Right hindlimb (tissue), 1 donor: ENCODE results near the gene SLAMF9.
A peak's percentile ranks its signal among the peaks of the same experiment; 100 is the strongest.

Experiments used
- DNase-seq: peaks from one replicate; pipeline ENCODE4 v3.0.0-alpha.2; 2018

Gene SLAMF9

DNA sequence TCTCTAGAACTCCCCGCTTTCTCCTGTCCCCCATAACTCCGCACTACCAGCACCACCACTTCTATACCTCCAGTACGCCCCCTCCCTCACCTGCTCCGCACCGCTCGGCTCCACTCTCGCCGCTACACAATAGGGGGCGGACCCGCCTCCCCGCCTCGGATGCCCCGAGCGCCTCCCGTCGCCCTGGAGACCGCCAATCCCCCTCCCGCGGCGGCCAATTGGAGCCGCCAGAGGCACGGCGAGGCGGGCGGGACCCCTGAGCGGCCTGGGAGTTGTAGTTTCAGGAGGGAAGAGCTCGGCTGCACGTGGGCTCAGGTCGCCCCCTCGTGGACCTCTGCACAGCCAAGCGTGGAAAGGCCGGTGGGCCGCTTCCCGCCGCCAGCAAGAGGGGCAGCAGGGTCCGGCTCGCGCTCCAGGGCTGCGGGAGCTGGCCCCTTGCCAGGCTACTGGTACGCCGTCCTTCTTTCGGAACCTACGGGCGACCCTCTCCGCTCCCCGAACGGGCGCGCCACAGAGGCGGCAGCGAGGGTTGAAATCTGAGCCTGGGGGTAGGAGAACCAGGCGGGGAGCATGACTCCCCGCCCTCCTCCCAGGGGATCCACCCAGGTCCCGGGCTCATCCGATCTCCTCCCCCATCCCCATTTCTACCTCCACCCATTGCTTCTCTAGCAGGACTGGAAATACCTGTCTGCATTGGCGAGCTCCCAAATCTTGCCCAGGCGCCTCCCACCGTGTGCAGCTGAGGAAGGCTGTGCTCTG lies 8.4 kb downstream of the SLAMF9 start, which contains the start of gene IGSF9:
Gene IGSF9 (minus strand): TSS at position 131 of the 759 bp plus-strand sequence. CDS start 2,159 bp downstream, outside the sequence.
- DNase-seq, result peak; percentile 92

GRCh38 chr1:159944623-159945455 lies 9.2 kb downstream of the SLAMF9 start:
- no peak for DNase-seq

GRCh38 chr1:159943908-159944622 lies 10.0 kb downstream of the SLAMF9 start:
- no peak for DNase-seq

- DNase-seq, result no peak
These were observed 10.8 kb downstream of the SLAMF9 start for GRCh38 chr1:159943278-159943640.

- no peak for DNase-seq
These were observed 11.3 kb downstream of the SLAMF9 start for GRCh38 chr1:159942632-159943277.

- DNase-seq, result no peak
These were observed 12.2 kb downstream of the SLAMF9 start for GRCh38 chr1:159941591-159942560.

DNA sequence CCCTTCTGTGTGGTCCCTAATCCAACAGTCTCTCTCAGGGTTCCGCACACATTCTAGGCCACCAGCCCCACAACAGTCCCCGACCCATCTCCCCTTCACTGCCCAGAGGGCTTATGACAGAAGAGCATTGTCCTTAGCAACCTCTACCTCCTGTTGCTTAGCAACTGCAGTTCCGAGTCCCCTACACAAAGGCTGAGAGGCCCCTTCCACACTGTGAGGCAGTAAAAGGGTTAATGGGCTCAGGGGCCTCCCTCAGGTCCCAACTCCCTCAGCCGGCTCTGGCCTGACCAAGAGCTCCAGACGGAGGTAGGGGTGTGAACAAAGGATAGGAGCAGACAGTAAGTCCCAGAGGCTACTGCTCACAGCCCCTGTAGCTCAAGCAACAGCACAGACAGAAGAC lies 12.9 kb downstream of the SLAMF9 start:
- no peak for DNase-seq

GRCh38 chr1:159940006-159940620 lies 13.9 kb downstream of the SLAMF9 start:
- DNase-seq, result no peak

GRCh38 chr1:159939678-159940002 lies 14.4 kb downstream of the SLAMF9 start:
- DNase-seq, result no peak

- no peak for DNase-seq
These were observed 14.9 kb downstream of the SLAMF9 start for GRCh38 chr1:159938905-159939677.

GRCh38 chr1:159938211-159938852 lies 15.7 kb downstream of the SLAMF9 start:
- DNase-seq, result peak; percentile 8

DNA sequence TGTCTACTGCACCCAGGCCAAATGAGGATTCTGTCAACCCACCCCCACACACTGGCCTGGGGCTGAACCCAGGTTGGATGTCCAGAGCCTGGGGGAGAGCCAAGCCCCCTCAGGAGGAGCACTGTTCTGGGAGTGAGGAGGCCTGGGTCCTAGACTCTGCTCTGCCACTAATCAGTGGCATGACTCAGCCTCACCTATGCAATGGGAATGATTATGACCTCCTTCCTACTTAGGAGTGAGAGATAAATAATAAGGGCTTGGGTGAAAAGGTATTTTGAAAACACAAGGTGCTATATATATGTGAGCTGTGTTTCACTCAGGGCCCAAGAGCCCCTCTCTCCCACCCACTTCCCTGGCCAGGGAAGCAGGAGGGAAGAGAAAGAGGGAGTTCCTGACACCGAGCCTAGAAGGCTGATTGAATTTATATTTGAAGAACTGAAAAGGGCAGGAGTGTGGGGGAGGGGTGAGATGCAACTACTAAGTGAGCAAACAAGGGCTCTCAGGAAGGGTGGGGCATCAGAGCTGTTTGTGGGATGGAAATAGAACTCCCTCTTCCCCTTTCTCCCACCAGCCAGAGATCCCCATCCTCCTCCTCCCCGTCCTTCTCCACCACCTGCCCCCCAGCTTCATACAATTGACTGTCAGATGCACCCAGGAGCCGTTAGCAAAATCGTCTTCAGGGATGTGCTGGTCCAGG lies 16.8 kb downstream of the SLAMF9 start:
- DNase-seq, result peak; percentile 17

GRCh38 chr1:159936273-159936904 lies 17.6 kb downstream of the SLAMF9 start:
- peak; percentile 70 for DNase-seq

DNA sequence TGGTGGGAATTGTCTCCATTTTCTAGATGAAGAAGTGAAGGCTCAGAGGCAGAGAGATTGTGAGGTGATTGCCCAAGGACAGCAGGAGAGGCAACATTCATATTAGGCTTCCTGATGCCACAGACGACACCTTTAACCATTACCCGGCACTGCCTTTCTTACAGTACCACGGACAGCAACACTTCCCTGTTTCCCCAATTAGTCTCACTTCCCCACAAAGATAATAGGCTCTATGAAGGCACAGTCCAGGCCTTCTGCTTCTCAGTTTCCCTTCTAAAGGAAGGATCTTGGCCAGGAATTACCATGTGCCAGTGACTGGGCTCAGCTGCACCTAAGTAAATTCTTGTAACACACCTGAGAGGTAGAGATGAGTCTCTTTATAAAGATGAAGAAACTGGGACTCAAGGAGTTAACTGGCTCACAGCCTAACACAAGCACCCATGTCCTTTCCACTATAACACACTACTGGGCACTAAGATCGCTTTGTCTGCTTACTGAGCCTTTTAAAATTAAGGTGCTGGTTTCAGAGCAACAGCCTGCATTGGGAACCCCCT lies 18.2 kb downstream of the SLAMF9 start:
- no peak for DNase-seq

DNA sequence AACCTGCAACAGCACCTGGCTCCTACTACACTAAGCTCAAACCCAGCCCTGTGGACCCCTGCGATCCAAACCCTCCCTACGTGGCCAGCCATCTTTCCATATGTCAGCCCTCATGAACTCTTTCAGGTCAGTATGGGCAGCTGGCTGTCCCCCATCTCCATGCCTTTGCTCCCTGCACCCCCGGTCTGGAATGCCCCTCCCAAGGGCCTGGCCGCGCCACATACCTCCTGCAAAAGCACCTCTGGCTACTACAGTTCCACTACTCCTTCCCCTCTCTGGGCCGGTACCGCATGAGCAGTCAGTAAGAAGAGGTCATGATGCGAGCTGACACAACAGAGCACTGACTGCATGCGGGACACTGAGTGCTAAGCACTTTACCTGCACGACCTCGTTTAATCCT lies 18.7 kb downstream of the SLAMF9 start:
- DNase-seq, result no peak

GRCh38 chr1:159934136-159935039 lies 19.6 kb downstream of the SLAMF9 start:
- peak; percentile 19 for DNase-seq

- DNase-seq, result no peak
These were observed 20.7 kb downstream of the SLAMF9 start for GRCh38 chr1:159933347-159933746.
